HG03064 (cell line): ENCODE measurements around the gene MYO5B.

Experiments
- ATAC-seq: cut with Tn5 transposase; IDR thresholded peaks from one replicate; pipeline ENCODE4 v1.9.1; 2021; ENCODE audit warnings: low read depth; ENCODE audit not compliant: unreplicated experiment

Gene MYO5B

DNA sequence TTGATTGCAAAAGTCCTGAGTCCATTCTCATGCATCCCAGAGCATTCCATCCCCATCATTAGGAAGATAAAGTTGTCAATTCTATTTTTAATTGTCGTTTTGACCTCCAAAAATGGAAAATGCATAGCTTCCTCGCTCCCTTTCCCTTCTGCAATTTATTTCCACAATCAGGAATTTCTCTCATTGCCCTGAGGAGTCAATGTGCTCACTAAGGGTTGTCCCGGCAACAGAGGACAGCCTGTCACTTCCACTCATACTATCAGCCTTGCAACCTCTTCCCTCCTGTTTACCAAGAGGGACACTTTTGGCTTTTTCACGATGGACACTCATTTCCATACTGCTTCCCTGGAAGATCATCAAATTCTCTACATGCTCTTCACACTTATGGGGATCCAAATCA lies 164.8 kb downstream of the MYO5B start:
- ATAC-seq, result no peak

DNA sequence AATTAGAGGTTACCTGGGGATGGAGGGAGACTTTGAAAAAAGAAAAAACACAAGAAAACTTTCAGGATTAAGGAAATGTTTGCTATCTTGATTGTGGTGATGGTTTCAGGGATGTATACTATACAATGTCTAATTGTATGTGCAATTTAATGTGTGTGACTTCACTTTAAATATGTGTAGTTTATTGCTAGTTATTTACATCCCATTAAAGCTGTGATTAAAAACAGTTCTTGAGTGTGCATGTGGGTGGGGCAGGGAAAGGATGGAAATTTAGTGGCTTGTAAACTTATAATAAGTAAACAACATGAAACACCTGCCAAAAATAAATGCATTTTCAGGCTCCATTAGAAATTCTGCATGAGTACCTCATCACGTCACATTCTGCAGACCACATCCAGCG lies 167.0 kb downstream of the MYO5B start:
- no peak for ATAC-seq

DNA sequence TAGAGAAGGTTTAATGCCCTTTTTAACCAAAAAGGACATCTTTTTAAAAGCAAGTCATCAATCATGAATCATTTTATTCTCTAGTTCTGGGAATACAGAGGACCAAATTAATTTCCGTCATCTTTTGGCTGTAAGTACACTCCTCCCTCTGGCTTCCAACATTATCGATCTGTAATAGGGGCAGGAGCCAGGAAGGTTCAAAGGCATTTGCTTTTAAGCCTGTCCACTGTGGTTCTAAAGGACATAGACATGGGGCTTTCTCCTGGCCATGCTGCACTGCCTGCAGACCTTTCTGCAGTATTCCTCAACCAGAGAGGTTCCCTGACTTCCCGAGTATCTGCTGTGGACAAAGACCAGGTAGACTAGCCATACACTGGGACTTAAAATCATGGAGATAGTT lies 170.5 kb downstream of the MYO5B start:
- no peak for ATAC-seq

DNA sequence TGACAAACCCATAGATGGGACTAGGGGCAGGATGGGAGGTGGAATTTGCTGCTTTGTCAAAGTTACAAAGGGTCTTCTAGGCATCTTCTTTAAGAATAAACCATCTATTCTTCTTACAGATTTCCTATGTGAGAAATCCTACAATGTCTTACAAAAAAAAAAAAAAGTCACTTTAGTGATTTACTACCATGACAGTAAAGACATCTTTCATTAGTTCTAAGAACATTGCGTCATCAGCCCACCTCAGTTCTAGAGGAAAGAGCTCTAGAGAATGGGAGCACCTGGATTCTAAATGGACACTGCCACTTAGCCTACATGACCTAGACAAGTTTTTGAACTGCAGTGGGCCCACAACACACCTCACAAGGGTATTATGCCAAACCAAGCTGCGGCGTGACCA lies 172.0 kb downstream of the MYO5B start:
- no peak for ATAC-seq

DNA sequence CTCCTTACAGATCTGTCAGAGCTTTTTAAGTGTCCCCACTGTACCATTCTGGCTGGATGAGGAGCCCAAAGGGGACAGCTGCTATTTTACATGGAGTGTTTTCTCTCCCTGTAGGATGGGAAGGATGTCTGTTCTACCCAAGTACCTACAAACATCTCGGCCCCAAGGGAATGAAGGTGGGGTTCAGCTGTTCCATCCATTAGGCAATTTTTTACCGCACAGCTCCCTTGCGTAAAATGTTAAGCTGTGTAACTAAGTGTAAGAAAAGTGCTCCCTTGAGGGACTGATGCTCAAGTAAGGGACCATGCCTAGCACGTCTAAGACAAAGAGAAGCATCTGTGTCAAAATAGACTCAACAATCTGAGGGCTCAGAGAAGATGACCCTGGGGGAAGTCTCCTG lies 180.3 kb downstream of the MYO5B start:
- no peak for ATAC-seq

DNA sequence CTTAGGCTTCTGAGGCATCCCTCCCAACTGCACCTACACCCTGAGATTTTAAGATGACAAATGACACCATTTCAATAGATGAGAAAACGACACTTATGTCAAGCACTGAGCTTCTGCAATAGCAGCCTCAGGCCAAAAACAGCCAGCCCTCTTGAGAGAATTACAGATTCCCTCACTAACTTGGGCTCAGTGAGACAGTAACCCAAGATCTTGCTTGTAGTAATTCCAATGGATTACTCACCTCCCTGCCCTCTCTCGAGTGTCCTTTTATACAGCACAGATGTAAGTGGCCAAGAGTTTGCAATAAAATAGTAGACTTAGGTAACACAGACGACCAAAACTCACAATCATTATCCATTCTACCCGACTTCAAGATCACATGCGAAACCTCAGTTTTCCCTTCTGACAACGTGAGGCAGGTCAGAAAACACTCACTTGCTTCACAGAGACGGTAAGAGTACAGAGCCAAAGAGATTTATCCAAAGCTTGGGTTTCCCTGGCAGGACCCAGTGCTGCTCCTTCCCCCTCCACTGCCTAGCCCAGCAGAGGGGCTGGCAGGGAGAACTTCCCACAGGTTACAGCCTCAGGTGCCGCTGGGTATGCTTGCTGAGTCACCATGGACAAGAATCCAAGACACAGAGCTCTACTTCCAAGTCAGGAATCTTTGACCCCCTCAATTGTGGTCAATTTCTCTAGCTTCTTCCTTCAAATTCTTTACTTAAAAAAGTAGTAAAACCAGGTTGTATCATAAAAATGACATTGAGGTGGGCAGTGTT lies 181.4 kb downstream of the MYO5B start:
- ATAC-seq, result no peak

DNA sequence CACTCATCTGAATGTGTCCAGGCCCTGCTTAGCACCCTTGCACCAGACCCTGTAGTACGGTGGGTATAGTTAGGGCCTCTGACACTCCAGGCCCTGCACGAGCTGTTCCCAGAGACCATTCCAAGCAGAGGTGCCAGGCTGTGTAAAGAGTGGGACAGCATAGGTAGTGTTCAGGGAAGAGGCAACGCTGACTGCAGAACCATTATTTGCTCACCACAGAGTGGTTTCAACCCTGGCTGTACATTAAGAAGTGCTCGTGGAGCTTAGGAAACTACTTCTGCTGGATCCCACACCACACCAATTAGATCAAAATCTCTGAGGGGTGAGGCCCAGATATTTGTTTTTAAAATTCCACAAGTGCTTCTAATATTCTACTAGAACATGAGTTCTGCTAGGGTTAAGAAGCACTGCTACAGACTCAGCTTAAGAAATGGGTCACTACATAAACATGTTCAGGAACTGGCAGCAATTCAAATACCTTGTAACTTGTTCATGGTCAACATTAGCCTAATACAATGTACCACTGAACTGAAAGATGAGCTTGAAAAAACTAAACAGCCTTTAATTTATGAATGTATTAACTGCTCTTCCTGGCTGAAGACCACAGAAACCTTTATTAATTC lies 183.0 kb downstream of the MYO5B start:
- no peak for ATAC-seq

DNA sequence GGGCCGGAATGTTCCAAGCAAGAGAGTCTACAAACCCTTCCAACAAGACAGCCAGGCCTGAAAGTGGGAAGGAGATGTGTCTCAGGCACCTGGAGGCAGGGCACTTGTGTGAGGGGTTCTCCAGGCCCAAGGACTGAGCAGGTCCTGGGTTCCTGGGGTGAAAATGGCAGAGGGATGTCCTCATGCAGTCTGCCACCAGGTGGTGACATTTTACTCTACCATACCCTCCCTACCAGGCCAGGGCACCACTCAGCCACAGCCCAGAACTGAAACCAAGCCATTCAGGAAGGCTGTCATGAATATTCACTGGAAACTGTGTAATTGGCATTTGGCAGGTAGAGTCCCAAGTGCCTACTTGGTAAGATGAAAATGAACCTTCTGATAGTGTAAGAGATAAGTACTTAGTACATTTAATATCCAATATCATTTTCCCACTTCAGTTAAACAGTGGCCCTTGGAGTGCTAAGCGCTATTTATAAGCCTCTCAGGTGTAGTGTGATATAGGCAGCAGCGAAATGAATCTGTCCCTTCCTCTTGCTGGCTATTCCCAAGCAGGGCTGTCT lies 185.1 kb downstream of the MYO5B start:
- no peak for ATAC-seq

DNA sequence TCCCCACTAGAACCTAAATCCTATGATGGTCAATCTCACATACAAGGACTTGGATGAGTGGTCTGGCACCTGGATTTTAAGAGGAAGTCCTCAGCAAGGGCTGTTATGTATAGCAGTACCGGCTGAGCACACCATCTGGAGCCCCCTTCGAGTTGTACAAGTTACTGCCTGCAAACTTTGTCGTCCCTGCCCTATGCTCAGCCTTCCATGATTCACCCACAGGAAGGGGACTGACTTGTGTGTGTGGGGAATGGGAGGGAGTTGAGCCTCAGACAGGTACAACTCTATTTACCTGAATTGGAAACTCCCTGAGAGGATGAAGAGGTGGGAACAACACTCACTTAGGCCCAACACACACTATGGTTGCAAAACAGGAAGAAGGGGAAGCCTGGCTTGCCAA lies 186.6 kb downstream of the MYO5B start:
- no peak for ATAC-seq

DNA sequence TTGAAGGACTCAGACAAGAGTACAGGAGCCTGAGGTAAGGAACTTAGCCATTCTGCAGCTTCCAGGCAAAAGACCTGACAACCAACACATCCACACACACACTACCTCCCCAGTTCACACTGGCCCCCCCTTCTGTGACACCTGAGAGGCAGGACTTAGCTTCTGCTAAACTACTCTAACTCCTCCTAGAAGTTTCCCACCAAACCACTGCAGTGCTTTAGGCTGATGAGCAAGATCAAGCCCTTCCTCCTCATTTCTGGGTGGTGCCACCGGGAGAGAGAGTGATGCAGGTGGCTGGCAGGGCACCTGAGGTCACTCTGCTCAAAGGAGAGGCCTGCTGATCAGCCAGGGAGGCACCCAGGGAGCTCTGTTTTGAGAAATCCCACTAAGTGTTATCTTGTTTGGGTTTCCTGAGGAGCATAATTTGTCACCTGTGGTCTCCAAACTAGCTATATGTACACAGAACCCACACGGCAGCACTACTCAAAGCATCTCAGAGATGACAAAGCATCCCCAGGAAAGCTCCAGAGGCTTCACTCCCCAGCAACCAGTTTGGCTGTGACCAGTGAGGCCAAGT lies 188.4 kb downstream of the MYO5B start:
- ATAC-seq, result no peak

DNA sequence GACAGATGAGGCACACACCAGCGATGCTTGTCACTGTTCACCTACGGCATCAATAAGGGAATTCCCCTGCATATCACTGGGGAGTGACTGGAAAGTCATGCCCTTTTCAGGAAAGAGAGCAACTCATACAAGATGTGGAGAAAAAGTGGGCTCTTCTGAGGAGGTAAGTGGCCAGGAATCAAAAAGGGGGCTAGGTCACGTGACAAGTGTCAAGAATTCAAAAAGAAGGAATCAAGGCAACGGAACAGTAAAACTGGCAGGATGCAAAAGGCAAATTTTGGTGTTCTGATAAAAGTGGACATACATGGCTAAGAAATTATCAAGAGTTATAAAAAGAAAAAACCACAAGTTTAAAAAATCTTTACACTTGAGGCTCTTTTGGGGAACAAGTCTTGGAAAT lies 190.9 kb downstream of the MYO5B start:
- no peak for ATAC-seq

DNA sequence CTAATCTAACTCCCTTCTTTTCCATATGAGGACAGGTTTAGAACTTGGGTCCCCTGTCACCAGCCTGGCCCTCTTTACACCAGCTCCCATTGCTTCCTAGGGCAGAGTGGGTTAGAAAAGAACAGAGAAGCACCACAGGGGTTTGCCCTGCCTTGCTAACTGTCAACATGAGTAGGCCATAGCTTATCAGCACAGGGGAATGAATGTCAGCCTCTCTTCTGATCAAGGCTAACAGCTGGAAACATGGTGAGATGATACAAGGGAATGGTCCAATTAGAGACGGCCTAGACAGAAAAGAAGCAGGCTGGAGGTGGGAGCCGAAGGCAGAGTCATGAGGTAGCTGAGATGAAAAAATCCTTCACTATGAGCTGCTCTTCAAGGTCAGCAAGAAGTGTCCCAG lies 192.2 kb downstream of the MYO5B start:
- ATAC-seq, result no peak

DNA sequence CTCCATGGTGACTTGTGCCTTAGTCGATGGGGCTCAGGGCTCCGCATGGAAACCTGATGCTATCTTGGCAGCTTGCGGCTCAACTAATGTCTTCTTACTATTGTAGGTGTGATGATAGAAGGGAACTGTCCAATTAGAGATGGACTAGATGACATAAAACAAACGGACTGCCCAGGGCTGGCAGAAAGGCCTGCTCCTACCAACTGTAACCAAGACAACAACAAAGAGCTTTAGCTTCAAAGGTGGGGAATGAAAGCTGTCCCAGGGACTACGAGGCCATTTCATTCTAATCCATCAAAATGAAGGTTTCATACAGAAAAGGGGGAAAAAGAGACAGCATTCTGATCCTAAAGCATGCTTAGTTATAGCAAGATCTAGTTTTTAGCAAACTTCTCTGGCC lies 194.7 kb downstream of the MYO5B start:
- ATAC-seq, result no peak

DNA sequence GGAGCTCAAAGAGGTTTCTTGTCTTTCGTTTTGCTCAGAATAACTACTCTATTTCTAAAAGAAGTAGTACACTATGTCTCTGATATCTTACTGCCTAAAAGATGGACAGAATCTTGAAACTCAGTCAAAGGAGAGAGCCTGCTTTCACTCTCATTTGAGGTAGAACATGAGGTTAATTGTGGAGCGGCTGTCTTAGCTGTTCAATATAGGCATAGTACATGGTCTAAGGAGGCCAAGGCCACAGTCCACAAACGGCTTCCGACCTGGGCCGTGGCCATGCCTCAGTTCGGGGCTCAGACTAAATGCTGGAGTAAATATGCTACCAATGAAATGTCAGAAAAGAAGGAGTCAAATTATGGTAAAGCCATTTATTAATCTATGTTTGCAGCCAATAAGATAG lies 195.8 kb downstream of the MYO5B start:
- ATAC-seq, result no peak

DNA sequence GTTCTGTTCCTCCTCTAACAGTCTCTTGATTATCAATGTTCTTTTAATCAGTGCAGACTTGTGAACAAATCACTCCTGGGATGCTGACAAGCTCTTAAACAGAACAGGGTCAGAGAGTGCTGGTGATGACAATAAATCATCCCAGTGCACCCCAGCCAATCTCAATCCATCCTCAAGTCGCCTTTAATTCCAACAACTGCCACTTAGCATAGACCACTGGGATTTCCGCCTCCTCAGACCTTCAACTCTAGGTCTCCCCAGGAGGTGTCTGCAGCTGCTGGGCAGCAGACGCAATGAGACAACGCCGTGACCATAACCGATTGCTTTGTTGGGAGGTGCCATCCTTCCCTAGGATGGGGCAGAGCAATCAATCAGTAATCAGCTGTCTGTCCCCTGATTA lies 197.4 kb downstream of the MYO5B start:
- ATAC-seq, result no peak

DNA sequence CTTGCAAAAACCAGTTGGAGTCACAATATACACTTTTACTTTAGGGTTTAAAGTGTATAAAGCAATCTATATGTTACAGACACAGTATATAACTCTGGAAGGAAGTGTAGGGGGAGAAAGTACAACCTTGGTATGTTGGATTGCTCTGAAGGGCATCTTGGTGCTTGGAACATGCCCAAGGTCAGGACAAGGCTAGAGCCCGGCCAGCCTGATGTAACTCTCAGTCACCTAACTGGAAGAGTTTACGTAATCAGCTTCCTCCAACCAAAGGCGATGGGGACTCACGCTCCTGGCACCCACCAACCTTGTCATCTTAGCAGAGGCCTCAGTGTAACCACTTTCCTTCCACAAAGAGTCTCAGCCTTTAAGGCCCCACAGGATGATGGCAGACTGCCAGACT lies 200.5 kb downstream of the MYO5B start:
- ATAC-seq, result no peak

DNA sequence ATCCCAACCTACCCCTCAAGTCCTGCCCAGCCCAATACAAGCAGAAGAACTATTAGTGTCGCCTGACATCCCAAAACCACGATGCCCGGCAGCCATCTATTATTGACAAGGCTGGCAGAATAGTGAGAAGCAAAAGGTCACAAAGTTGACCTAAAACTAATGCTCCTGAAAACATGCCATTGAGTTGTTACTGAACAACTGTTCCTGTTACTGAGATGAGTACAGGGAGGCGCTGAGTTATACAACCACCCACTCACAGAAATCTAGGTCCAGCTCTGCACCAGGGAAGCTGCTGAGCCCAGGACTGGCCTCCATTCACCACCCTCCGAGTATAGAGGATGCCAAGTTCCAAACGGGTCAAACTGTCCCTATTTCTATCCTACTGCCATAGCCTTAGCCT lies 201.6 kb downstream of the MYO5B start:
- ATAC-seq, result no peak

DNA sequence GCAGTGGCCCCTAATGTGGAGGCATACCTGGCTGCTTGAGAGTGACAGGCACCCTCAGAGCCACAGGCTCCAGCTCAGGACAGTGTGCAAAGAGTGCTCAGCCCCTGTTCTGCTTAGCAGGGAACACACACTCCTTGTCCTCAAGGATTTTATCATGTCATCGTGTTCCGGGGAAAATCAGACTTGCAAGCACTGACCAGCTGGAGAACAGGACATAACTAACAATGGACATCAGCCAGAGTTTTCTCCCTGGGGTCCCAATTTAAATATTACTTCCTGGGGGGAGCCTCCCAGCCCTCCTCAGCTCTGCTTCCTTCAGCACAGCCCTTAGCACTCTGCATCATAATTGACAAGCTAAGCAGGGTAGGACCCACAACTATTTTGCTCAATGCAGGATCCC lies 206.2 kb downstream of the MYO5B start:
- no peak for ATAC-seq

DNA sequence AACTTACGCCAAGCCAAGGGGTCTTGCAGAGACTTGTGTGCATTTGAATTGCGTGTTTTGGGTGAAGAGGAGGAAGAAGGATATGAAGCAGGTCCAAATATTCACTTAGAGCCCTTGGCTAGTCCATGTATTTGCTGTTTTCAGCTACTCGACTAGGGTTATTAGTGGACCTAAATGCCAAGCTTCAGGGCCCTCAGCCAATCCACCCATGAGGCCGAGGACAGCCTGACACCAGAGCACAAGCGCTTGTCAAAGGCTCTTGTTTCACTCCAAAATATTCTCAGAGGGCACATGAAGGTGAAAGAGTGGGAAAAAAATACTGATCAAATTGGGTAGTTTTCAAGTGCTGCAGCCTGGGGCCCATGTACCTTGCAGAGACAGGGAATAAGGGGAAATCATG lies 206.8 kb downstream of the MYO5B start:
- no peak for ATAC-seq

DNA sequence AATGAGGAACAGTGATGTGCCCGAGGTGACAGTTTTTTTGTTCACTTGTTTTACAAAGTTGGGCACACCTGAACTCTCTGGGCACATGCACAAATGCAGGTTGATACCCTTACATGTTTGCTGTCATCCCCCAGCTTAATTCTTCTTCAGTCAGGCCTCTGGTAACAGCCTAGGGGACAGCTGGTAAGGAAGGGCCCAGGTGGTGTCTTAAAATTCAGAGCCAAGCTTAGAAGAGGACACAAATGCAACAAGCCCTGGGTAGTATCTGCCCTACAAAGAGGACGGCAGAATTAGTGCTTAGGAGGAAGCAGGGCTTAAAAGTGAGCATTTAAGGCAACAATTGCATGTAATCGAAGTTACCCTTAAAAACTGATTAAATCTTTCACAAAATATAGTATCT lies 209.7 kb downstream of the MYO5B start:
- no peak for ATAC-seq

DNA sequence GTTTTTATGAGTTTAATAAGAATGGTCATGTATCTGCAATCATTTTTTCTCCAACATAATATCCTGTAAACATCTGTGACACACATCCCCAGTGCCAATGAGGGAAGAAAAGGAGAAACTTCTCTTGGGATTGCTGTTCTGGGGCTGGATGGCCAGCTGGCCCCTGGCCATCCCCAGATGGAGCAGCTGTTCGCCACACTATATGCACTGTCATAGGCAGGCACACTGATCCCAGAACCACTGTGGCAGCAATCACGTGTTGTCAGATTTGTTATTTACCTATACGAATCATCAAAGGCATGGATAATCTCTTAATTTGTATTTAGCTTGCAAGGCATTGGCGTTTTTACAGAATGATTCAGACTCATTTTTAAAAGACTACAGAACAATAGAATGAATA lies 214.1 kb downstream of the MYO5B start:
- ATAC-seq, result no peak
